SK-N-SH (cell line): ENCODE measurements around the gene SIGLEC12. TPM values are rescaled to one million over a fixed set of nuclear protein-coding genes. Genes with fewer than 3 reads are reported as not detected.

Experiments
- CTCF ChIA-PET: fragments of 300-600, 350-600 bp; formaldehyde crosslinking; extraction: SDS; loops from one replicate; lab custom pipeline; 2021; lab: Yijun Ruan, JAX
- POLR2A ChIA-PET: fragments of 350-600 bp; sonication (Branson Sonifier 250); formaldehyde crosslinking; extraction: SDS; loops from one replicate; lab custom pipeline; 2020; ENCODE audit warnings: antibody characterized with exemption, inconsistent platforms; lab: Yijun Ruan, JAX
- DNase-seq: peaks from one replicate; pipeline ENCODE4 v3.0.0; 2012
- H2AFZ ChIP-seq: fragments of 200-600 bp; sonication (generic); 2 replicates; pipeline ENCODE4 v1.8.1; 2016; ENCODE audit warnings: antibody characterized with exemption, mild to moderate bottlenecking, low read depth
- H3F3A ChIP-seq: fragments of 200-600 bp; sonication (generic); replicated peaks from 2 replicates; pipeline ENCODE3; 2016; ENCODE audit warnings: antibody characterized with exemption, mild to moderate bottlenecking; ENCODE audit not compliant: insufficient read depth
- H3K27ac ChIP-seq, 2 experiments: fragments of 200-500 bp in 1 of 2; fragments of 200-600 bp in 1 of 2; sonication (Bioruptor generic) in 1 of 2; sonication (generic), shearing (Covaris generic) in 1 of 2; 2 replicates each; pipeline versions ENCODE4 v1.5.1 to v1.6.1; 2014 to 2016; ENCODE audit warnings: low read depth in 2 of 2, inconsistent platforms in 1 of 2, low read length in 1 of 2, mild to moderate bottlenecking in 1 of 2, mixed read lengths in 1 of 2
- H3K27me3 ChIP-seq: fragments of 200-600 bp; sonication (generic), shearing (Covaris generic); 2 replicates; pipeline ENCODE4 v1.6.1; 2016; ENCODE audit warnings: mixed run types; ENCODE audit not compliant: insufficient read depth
- H3K36me3 ChIP-seq, 2 experiments: fragments of 200-500 bp in 1 of 2; fragments of 200-600 bp in 1 of 2; sonication (Bioruptor generic) in 1 of 2; sonication (generic) in 1 of 2; replicated peaks in 1 of 2; 2 replicates each; pipeline versions ENCODE3 to v1.5.1; 2014 to 2016; ENCODE audit warnings: low read length in 1 of 2, mild to moderate bottlenecking in 1 of 2; ENCODE audit not compliant: insufficient read depth in 2 of 2, control insufficient read depth in 1 of 2
- H3K4me1 ChIP-seq, 2 experiments: fragments of 200-500 bp in 1 of 2; fragments of 200-600 bp in 1 of 2; sonication (Bioruptor generic) in 1 of 2; sonication (generic), shearing (Covaris generic) in 1 of 2; 2 replicates each; pipeline versions ENCODE4 v1.5.1 to v1.6.1; 2014 to 2016; ENCODE audit warnings: low read depth in 1 of 2, low read length in 1 of 2, mixed run types in 1 of 2; ENCODE audit not compliant: insufficient read depth in 2 of 2, control insufficient read depth in 1 of 2
- H3K4me2 ChIP-seq: fragments of 200-600 bp; sonication (generic), shearing (Covaris generic); 2 replicates; pipeline ENCODE4 v1.6.1; 2017; ENCODE audit warnings: mixed run types
- H3K4me3 ChIP-seq, 2 experiments: fragments of 200-500 bp in 1 of 2; fragments of 200-600 bp in 1 of 2; sonication (Bioruptor generic) in 1 of 2; sonication (generic), shearing (Covaris generic) in 1 of 2; 2 replicates each; pipeline versions ENCODE4 v1.5.1 to v1.8.1; 2014 to 2016; ENCODE audit warnings: low read depth in 2 of 2, inconsistent platforms in 1 of 2, low read length in 1 of 2, mild to moderate bottlenecking in 1 of 2, mixed read lengths in 1 of 2, moderate library complexity in 1 of 2
- H3K79me2 ChIP-seq: fragments of 200-600 bp; sonication (generic); 2 replicates; pipeline ENCODE4 v1.8.1; 2017; ENCODE audit warnings: mild to moderate bottlenecking; ENCODE audit not compliant: insufficient read depth
- H3K9ac ChIP-seq: fragments of 200-600 bp; sonication (generic); 2 replicates; pipeline ENCODE4 v1.6.1; 2017; ENCODE audit warnings: mixed run types
- H3K9me2 ChIP-seq: fragments of 200-600 bp; sonication (generic); 2 replicates; pipeline ENCODE4 v1.6.1; 2017; ENCODE audit warnings: mixed run types
- H3K9me3 ChIP-seq: fragments of 200-600 bp; sonication (generic); 2 replicates; pipeline ENCODE4 v1.6.1; 2017; ENCODE audit warnings: mixed run types, mild to moderate bottlenecking, moderate library complexity
- H4K20me1 ChIP-seq: fragments of 200-600 bp; sonication (generic); 2 replicates; pipeline ENCODE4 v1.6.1; 2017; ENCODE audit warnings: mild to moderate bottlenecking, mixed run types; ENCODE audit not compliant: insufficient read depth
- CHD2 ChIP-seq: fragments of 150-350 bp; IDR thresholded peaks from 2 replicates; pipeline ENCODE4 v1.6.1; 2018; ENCODE audit warnings: low read length; ENCODE audit not compliant: partially characterized antibody
- CTCF ChIP-seq: fragments of 200-600 bp; sonication (generic); IDR thresholded peaks from 2 replicates; pipeline ENCODE4 v1.6.1; 2017; ENCODE audit warnings: antibody characterized with exemption, mild to moderate bottlenecking, moderate library complexity
- EZH2phosphoT487 ChIP-seq: fragments of 200-600 bp; sonication (generic); IDR thresholded peaks from 2 replicates; pipeline ENCODE4 v1.6.1; 2017; ENCODE audit warnings: low read depth, mixed run types, mild to moderate bottlenecking, antibody characterized with exemption, moderate library complexity, borderline replicate concordance
- FOSL2 ChIP-seq: IDR thresholded peaks from 2 replicates; pipeline ENCODE4 v1.4.0; 2012; ENCODE audit warnings: low read depth, mild to moderate bottlenecking, moderate library complexity, borderline replicate concordance
- FOXJ3 ChIP-seq: sonication (generic); formaldehyde crosslinking; IDR thresholded peaks from 2 replicates; pipeline ENCODE4 v1.5.1; 2020; ENCODE audit warnings: mild to moderate bottlenecking, missing genetic modification reagents
- GABPA ChIP-seq: IDR thresholded peaks from 2 replicates; pipeline ENCODE4 v1.4.0; 2012; ENCODE audit warnings: low read depth, mild to moderate bottlenecking
- GATA2 ChIP-seq: sonication (generic); formaldehyde crosslinking; IDR thresholded peaks from 2 replicates; pipeline ENCODE4 v1.5.0; 2020; ENCODE audit warnings: mild to moderate bottlenecking, missing genetic modification reagents
- NFIC ChIP-seq: IDR thresholded peaks from 2 replicates; pipeline ENCODE4 v1.4.0; 2012; ENCODE audit warnings: borderline replicate concordance
- NRF1 ChIP-seq: IDR thresholded peaks from 2 replicates; pipeline ENCODE4 v1.6.1; 2012; ENCODE audit warnings: low read depth, mild to moderate bottlenecking, low read length
- RCOR1 ChIP-seq: fragments of 150-350 bp; IDR thresholded peaks from 2 replicates; pipeline ENCODE4 v1.6.1; 2017; ENCODE audit warnings: antibody characterized with exemption, low read length
- RFX5 ChIP-seq: IDR thresholded peaks from 2 replicates; pipeline ENCODE4 v1.6.1; 2012; ENCODE audit warnings: mild to moderate bottlenecking, improper control_type of control experiment, low read length
- RXRA ChIP-seq: IDR thresholded peaks from 2 replicates; pipeline ENCODE4 v1.4.0; 2012; ENCODE audit warnings: low read depth, mild to moderate bottlenecking, borderline replicate concordance
- SMC3 ChIP-seq: IDR thresholded peaks from 2 replicates; pipeline ENCODE4 v1.6.1; 2012; ENCODE audit warnings: low read depth, low read length, improper control_type of control experiment
- TCF12 ChIP-seq: IDR thresholded peaks from 2 replicates; pipeline ENCODE4 v1.4.0; 2012
- YY1 ChIP-seq: IDR thresholded peaks from 2 replicates; pipeline ENCODE4 v1.4.0; 2012; ENCODE audit warnings: low read depth, mild to moderate bottlenecking
- WGBS: methylation state at CpG from one replicate; pipeline ENCODE4 v1.1.6; 2017; ENCODE audit warnings: low lambda C conversion rate; 5-methylcytosine and 5-hydroxymethylcytosine counted together
- polyA plus RNA-seq, 3 experiments: library from polyadenylated mRNA; depleted of rRNA; stranded (reverse); fragments of >200 nt; gene quantifications; 2 replicates each; pipeline ENCODE4 v1.2.3, GENCODE V29; 2012
- TF ChIP-seq, protein P1 (sequence below): IDR thresholded peaks from 2 replicates; pipeline ENCODE4 v1.4.0; 2012; ENCODE audit warnings: low read depth, borderline replicate concordance
- TF ChIP-seq, protein P2 (sequence below): IDR thresholded peaks from 2 replicates; pipeline ENCODE4 v1.6.1; 2012; ENCODE audit warnings: mild to moderate bottlenecking, low read depth, low read length, moderate library complexity
- TF ChIP-seq, protein P3 (sequence below): fragments of 150-350 bp; IDR thresholded peaks from 2 replicates; pipeline ENCODE4 v1.6.1; 2017; ENCODE audit warnings: antibody characterized with exemption, low read length, low read depth, borderline replicate concordance
- TF ChIP-seq, protein P4 (sequence below): IDR thresholded peaks from 2 replicates; pipeline ENCODE4 v1.4.0; 2012; ENCODE audit warnings: low read depth

SIGLEC12 gene
- polyA plus RNA-seq, 1 of the 3 experiments (the other 2 are of a cell fraction), result not detected

- H4K20me1 ChIP-seq, result no peaks in the 10 kb centered on the region
- H3K9me3 ChIP-seq, result no peaks in the 10 kb centered on the region
- H2AFZ ChIP-seq, result no peak overlapping the region
- no peaks in the 10 kb centered on the region for H3K79me2 ChIP-seq
- no peaks in the 10 kb centered on the region for H3K36me3 ChIP-seq
- WGBS, result 15% methylated on average over 2 of the region's 2 CpGs
- no peaks in the 10 kb centered on the region for H3F3A ChIP-seq
- ChIA-PET POLR2A (no interaction called here), CTCF (interaction anchor here (0.7 to 3.4 kb wide), 5 partner anchors 46 to 193 kb away, joined by 3 to 16 read pairs (median 5); no protein-coding TSS in a partner anchor)
- H3K27ac ChIP-seq, result no peak overlapping the region
- no peak overlapping the region for H3K4me3 ChIP-seq
- no peak overlapping the region for H3K9ac ChIP-seq
- H3K4me2 ChIP-seq, result no peak overlapping the region
- peaks cover 15% of the 10 kb centered on the region; the same call in 1 of the 2 replicates for H3K27me3 ChIP-seq
- DNase-seq, result no peak
- H3K4me1 ChIP-seq, result no peaks in the 10 kb centered on the region
- no peaks in the 10 kb centered on the region for H3K9me2 ChIP-seq
- TF ChIP-seq NFIC (no peak), NRF1 (no peak), GATA2 (CRISPR knock-in tag) (no peak), FOSL2 (no peak), EZH2phosphoT487 (no peak)
These were observed 33.1 kb downstream of the SIGLEC12 start for GRCh38 chr19:51468545-51468920.

DNA sequence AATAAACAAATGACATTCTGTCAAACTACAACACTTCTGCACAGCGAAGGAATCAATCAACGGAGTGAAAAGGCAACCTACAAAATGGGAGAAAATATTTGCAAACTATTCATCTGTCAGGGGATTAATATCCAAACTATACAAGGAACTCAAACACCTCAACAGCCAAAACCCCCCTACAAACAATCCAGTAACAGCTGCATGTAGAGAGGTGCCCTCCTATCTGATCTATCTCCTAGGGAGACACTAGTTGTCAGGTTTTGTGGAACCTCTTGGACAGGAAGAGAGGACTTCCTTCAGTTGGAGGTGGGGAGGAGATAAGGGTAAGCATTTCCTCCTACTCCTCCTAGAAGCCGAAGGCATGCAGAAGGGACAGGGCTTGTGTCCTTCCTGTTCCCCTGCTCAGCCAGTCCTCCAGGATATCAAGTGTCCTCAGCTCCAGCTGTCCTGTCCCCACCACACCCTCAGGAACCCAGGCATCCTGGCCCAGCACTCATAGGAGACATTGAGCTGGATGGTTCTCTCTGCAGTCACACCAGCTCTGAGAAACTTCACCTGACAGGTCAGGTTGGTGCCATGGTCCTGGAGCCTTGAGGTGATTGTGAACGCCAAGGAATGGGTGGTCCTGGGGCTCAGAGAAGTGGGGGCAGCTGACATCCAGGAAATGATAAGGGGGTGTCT lies 33.6 kb downstream of the SIGLEC12 start:
- Histone ChIP-seq H3K36me3 (no peaks in the 10 kb centered on the region), H3K4me1 (no peaks in the 10 kb centered on the region), H3K27me3 (peaks cover 15% of the 10 kb centered on the region; the same call in 1 of the 2 replicates), H3K4me3 (no peak overlapping the region), H3K27ac (no peak overlapping the region), H3K79me2 (no peaks in the 10 kb centered on the region), H3K9me3 (no peaks in the 10 kb centered on the region), H3F3A (no peaks in the 10 kb centered on the region), H3K9me2 (no peaks in the 10 kb centered on the region), H3K9ac (no peak overlapping the region), H2AFZ (no peak overlapping the region), H3K4me2 (no peak overlapping the region), H4K20me1 (no peaks in the 10 kb centered on the region)
- ChIA-PET CTCF (interaction anchor here (0.7 to 3.4 kb wide), 5 partner anchors 46 to 193 kb away, joined by 3 to 16 read pairs (median 5); no protein-coding TSS in a partner anchor), POLR2A (no interaction called here)
- 0% methylated on average over 4 of the region's 4 CpGs for WGBS
- DNase-seq, result no peak
- no peak for TF ChIP-seq FOSL2
- TF ChIP-seq, protein P1, sequence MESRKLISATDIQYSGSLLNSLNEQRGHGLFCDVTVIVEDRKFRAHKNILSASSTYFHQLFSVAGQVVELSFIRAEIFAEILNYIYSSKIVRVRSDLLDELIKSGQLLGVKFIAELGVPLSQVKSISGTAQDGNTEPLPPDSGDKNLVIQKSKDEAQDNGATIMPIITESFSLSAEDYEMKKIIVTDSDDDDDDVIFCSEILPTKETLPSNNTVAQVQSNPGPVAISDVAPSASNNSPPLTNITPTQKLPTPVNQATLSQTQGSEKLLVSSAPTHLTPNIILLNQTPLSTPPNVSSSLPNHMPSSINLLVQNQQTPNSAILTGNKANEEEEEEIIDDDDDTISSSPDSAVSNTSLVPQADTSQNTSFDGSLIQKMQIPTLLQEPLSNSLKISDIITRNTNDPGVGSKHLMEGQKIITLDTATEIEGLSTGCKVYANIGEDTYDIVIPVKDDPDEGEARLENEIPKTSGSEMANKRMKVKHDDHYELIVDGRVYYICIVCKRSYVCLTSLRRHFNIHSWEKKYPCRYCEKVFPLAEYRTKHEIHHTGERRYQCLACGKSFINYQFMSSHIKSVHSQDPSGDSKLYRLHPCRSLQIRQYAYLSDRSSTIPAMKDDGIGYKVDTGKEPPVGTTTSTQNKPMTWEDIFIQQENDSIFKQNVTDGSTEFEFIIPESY, result no peak
- TF ChIP-seq CTCF, result no peak
- no peak for TF ChIP-seq SMC3
- TF ChIP-seq RFX5, result no peak
- TF ChIP-seq GABPA, result no peak
- no peak for TF ChIP-seq RCOR1
- no peak for TF ChIP-seq TCF12
- TF ChIP-seq, protein P2, sequence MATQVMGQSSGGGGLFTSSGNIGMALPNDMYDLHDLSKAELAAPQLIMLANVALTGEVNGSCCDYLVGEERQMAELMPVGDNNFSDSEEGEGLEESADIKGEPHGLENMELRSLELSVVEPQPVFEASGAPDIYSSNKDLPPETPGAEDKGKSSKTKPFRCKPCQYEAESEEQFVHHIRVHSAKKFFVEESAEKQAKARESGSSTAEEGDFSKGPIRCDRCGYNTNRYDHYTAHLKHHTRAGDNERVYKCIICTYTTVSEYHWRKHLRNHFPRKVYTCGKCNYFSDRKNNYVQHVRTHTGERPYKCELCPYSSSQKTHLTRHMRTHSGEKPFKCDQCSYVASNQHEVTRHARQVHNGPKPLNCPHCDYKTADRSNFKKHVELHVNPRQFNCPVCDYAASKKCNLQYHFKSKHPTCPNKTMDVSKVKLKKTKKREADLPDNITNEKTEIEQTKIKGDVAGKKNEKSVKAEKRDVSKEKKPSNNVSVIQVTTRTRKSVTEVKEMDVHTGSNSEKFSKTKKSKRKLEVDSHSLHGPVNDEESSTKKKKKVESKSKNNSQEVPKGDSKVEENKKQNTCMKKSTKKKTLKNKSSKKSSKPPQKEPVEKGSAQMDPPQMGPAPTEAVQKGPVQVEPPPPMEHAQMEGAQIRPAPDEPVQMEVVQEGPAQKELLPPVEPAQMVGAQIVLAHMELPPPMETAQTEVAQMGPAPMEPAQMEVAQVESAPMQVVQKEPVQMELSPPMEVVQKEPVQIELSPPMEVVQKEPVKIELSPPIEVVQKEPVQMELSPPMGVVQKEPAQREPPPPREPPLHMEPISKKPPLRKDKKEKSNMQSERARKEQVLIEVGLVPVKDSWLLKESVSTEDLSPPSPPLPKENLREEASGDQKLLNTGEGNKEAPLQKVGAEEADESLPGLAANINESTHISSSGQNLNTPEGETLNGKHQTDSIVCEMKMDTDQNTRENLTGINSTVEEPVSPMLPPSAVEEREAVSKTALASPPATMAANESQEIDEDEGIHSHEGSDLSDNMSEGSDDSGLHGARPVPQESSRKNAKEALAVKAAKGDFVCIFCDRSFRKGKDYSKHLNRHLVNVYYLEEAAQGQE, result no peak
- no peak for TF ChIP-seq FOXJ3 (CRISPR knock-in tag)
- TF ChIP-seq GATA2 (CRISPR knock-in tag), result no peak
- no peak for TF ChIP-seq YY1
- TF ChIP-seq, protein P3, sequence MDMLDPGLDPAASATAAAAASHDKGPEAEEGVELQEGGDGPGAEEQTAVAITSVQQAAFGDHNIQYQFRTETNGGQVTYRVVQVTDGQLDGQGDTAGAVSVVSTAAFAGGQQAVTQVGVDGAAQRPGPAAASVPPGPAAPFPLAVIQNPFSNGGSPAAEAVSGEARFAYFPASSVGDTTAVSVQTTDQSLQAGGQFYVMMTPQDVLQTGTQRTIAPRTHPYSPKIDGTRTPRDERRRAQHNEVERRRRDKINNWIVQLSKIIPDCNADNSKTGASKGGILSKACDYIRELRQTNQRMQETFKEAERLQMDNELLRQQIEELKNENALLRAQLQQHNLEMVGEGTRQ, result no peak
- no peak for TF ChIP-seq CHD2
- TF ChIP-seq, protein P4, sequence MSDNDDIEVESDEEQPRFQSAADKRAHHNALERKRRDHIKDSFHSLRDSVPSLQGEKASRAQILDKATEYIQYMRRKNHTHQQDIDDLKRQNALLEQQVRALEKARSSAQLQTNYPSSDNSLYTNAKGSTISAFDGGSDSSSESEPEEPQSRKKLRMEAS, result no peak
- TF ChIP-seq RXRA, result no peak
